ENCODE measurements around the gene PPDPF. TPM values are rescaled to one million over a fixed set of nuclear protein-coding genes. Genes with fewer than 3 reads are reported as not detected.

PPDPF gene
- total and polyA plus RNA-seq, 2 of the 8 experiments (the other 6 are each of a cell fraction or from before 2014, with no cell fraction given): 30.5 to 138 TPM

GRCh38 chr20:63500151-63500901 lies 20.2 kb upstream of the PPDPF start (continued):
- no peak for TF ChIP-seq TBP (IDR thresholded peaks at IDR 0.05; ENCODE audit: low read depth, low read length)
- TF ChIP-seq JUN (IDR thresholded peaks at IDR 0.05; ENCODE audit: low read depth, low read length): no peak
- no peak for TF ChIP-seq SP1 (IDR thresholded peaks at IDR 0.05; ENCODE audit: low read depth, low read length)
- no peak for TF ChIP-seq SAP30 (IDR thresholded peaks at IDR 0.05; ENCODE audit: insufficient read depth, insufficient replicate concordance, low read length)

All from H1 (cell line).